Activated naive CD8-positive, alpha-beta T cell treated with anti-CD3 and anti-CD28 coated beads, Interleukin-2, amount 10 ng/mL, durations not matched to agents 7 days and 5 days (primary cell): ENCODE results near the gene ERBB4. TPM values are rescaled to one million over a fixed set of nuclear protein-coding genes. Genes with fewer than 3 reads are reported as not detected.

Source experiments
- ATAC-seq: fragments of 150-1000 bp; cut with Tn5 transposase; one replicate; pipeline ENCODE4 v1.10.0; 2021; ENCODE audit warnings: low read depth, moderate library complexity
- POLR2A ChIA-PET: fragments of 350-600 bp; sonication (Branson Sonifier 250); formaldehyde crosslinking; loops from one replicate; lab custom pipeline; 2021; ENCODE audit warnings: antibody characterized with exemption; lab: Charles Lee
- DNase-seq: peaks from one replicate; pipeline ENCODE4 v3.0.0; 2021
- H3K27ac Mint-ChIP-seq: one replicate; pipeline ENCODE4 v1.8.0; 2022; ENCODE audit warnings: mild to moderate bottlenecking, mixed read lengths
- H3K27me3 Mint-ChIP-seq: one replicate; pipeline ENCODE4 v1.8.0; 2022; ENCODE audit warnings: mild to moderate bottlenecking, moderate library complexity, mixed read lengths
- H3K36me3 Mint-ChIP-seq: one replicate; pipeline ENCODE4 v1.8.0; 2021; ENCODE audit warnings: mild to moderate bottlenecking, mixed read lengths
- H3K4me1 Mint-ChIP-seq: one replicate; pipeline ENCODE4 v1.8.0; 2021; ENCODE audit warnings: mixed read lengths
- H3K4me3 Mint-ChIP-seq: one replicate; pipeline ENCODE4 v1.8.0; 2022; ENCODE audit warnings: mild to moderate bottlenecking, moderate library complexity, mixed read lengths
- H3K9me3 Mint-ChIP-seq: one replicate; pipeline ENCODE4 v1.8.0; 2021; ENCODE audit warnings: mixed read lengths
- total RNA-seq, 2 experiments: library from RNA; stranded (reverse); gene quantifications; one replicate each; pipeline ENCODE4 v1.2.3, GENCODE V29; 2021

ERBB4 gene
- total RNA-seq, 2 experiments from 2014 or later = not detected

- no peaks in the 10 kb centered on the region for H3K9me3 Mint-ChIP-seq
- H3K27ac Mint-ChIP-seq = no peak overlapping the region
- POLR2A ChIA-PET = no interaction called here
- no peaks in the 10 kb centered on the region for H3K4me1 Mint-ChIP-seq
- no peak overlapping the region for H3K4me3 Mint-ChIP-seq
- no peaks in the 10 kb centered on the region for H3K36me3 Mint-ChIP-seq
- DNase-seq = no peak
- H3K27me3 Mint-ChIP-seq = no peaks in the 10 kb centered on the region
- ATAC-seq = no peak
Observed at GRCh38 chr2:212005085-212005671, 533.4 kb downstream of the ERBB4 start.

- Mint-ChIP-seq H3K4me1 (no peaks in the 10 kb centered on the region), H3K9me3 (no peaks in the 10 kb centered on the region), H3K4me3 (no peak overlapping the region), H3K27ac (no peak overlapping the region), H3K36me3 (no peaks in the 10 kb centered on the region), H3K27me3 (no peaks in the 10 kb centered on the region)
- no peak for DNase-seq
- ATAC-seq = no peak
- POLR2A ChIA-PET = no interaction called here
Observed at GRCh38 chr2:212001325-212001724, 537.3 kb downstream of the ERBB4 start.

GRCh38 chr2:211996857-211997256, 541.7 kb downstream of the ERBB4 start:
- no peaks in the 10 kb centered on the region for H3K9me3 Mint-ChIP-seq
- H3K36me3 Mint-ChIP-seq = no peaks in the 10 kb centered on the region
- no peaks in the 10 kb centered on the region for H3K4me1 Mint-ChIP-seq
- H3K4me3 Mint-ChIP-seq = no peak overlapping the region
- H3K27me3 Mint-ChIP-seq = no peaks in the 10 kb centered on the region
- no peak for DNase-seq
- H3K27ac Mint-ChIP-seq = no peak overlapping the region
- no peak for ATAC-seq
- POLR2A ChIA-PET = no interaction called here

GRCh38 chr2:211994806-211995205, 543.8 kb downstream of the ERBB4 start:
- H3K36me3 Mint-ChIP-seq = no peaks in the 10 kb centered on the region
- DNase-seq = no peak

GRCh38 chr2:211990335-211990734, 548.3 kb downstream of the ERBB4 start:
- Mint-ChIP-seq H3K27ac (no peak overlapping the region), H3K27me3 (no peaks in the 10 kb centered on the region), H3K4me1 (no peaks in the 10 kb centered on the region), H3K36me3 (no peaks in the 10 kb centered on the region), H3K4me3 (no peak overlapping the region), H3K9me3 (no peaks in the 10 kb centered on the region)
- ATAC-seq (no peak), DNase-seq (no peak)
- POLR2A ChIA-PET = no interaction called here

More at GRCh38 chr2:211994806-211995205, 543.8 kb downstream of the ERBB4 start:
- Mint-ChIP-seq H3K4me1 (no peaks in the 10 kb centered on the region), H3K4me3 (no peak overlapping the region), H3K9me3 (no peaks in the 10 kb centered on the region), H3K27me3 (no peaks in the 10 kb centered on the region), H3K27ac (no peak overlapping the region)
- POLR2A ChIA-PET = no interaction called here
- no peak for ATAC-seq

- Mint-ChIP-seq H3K27ac (no peak overlapping the region), H3K36me3 (no peaks in the 10 kb centered on the region), H3K4me3 (no peak overlapping the region), H3K9me3 (no peaks in the 10 kb centered on the region), H3K27me3 (no peaks in the 10 kb centered on the region), H3K4me1 (no peaks in the 10 kb centered on the region)
- DNase-seq (no peak), ATAC-seq (no peak)
- POLR2A ChIA-PET = no interaction called here
Observed at GRCh38 chr2:211986313-211986712, 552.3 kb downstream of the ERBB4 start.

- Mint-ChIP-seq H3K4me3 (no peak overlapping the region), H3K27me3 (no peaks in the 10 kb centered on the region), H3K36me3 (no peaks in the 10 kb centered on the region), H3K9me3 (no peaks in the 10 kb centered on the region), H3K27ac (no peak overlapping the region), H3K4me1 (no peaks in the 10 kb centered on the region)
- DNase-seq = no peak
- POLR2A ChIA-PET = no interaction called here
- no peak for ATAC-seq
Observed at GRCh38 chr2:211985393-211985792, 553.2 kb downstream of the ERBB4 start.

- Mint-ChIP-seq H3K27me3 (no peaks in the 10 kb centered on the region), H3K36me3 (no peaks in the 10 kb centered on the region), H3K4me3 (no peak overlapping the region), H3K4me1 (no peaks in the 10 kb centered on the region), H3K9me3 (no peaks in the 10 kb centered on the region), H3K27ac (no peak overlapping the region)
- ATAC-seq = no peak
- no peak for DNase-seq
- POLR2A ChIA-PET = no interaction called here
Observed at GRCh38 chr2:211982162-211982561, 556.4 kb downstream of the ERBB4 start.

GRCh38 chr2:211981451-211981850, 557.2 kb downstream of the ERBB4 start:
- DNase-seq = no peak
- ATAC-seq = no peak
- POLR2A ChIA-PET = no interaction called here
- no peaks in the 10 kb centered on the region for H3K9me3 Mint-ChIP-seq
- no peak overlapping the region for H3K27ac Mint-ChIP-seq
- no peaks in the 10 kb centered on the region for H3K27me3 Mint-ChIP-seq
- H3K36me3 Mint-ChIP-seq = no peaks in the 10 kb centered on the region
- H3K4me3 Mint-ChIP-seq = no peak overlapping the region
- H3K4me1 Mint-ChIP-seq = no peaks in the 10 kb centered on the region

- no peak overlapping the region for H3K27ac Mint-ChIP-seq
- H3K4me1 Mint-ChIP-seq = no peaks in the 10 kb centered on the region
- H3K9me3 Mint-ChIP-seq = no peaks in the 10 kb centered on the region
- DNase-seq (no peak), ATAC-seq (no peak)
- H3K27me3 Mint-ChIP-seq = no peaks in the 10 kb centered on the region
- H3K36me3 Mint-ChIP-seq = no peaks in the 10 kb centered on the region
- no peak overlapping the region for H3K4me3 Mint-ChIP-seq
- POLR2A ChIA-PET = no interaction called here
Observed at GRCh38 chr2:211976076-211976475, 562.5 kb downstream of the ERBB4 start.

GRCh38 chr2:211967234-211967633, 571.4 kb downstream of the ERBB4 start:
- Mint-ChIP-seq H3K9me3 (peaks cover 1% of the 10 kb centered on the region), H3K27me3 (no peaks in the 10 kb centered on the region), H3K27ac (no peak overlapping the region), H3K4me3 (no peak overlapping the region), H3K4me1 (no peaks in the 10 kb centered on the region), H3K36me3 (no peaks in the 10 kb centered on the region)
- ATAC-seq (no peak), DNase-seq (no peak)
- POLR2A ChIA-PET = no interaction called here

GRCh38 chr2:211963969-211964368, 574.6 kb downstream of the ERBB4 start:
- Mint-ChIP-seq H3K9me3 (no peaks in the 10 kb centered on the region), H3K4me1 (no peaks in the 10 kb centered on the region), H3K36me3 (no peaks in the 10 kb centered on the region), H3K27ac (no peak overlapping the region), H3K27me3 (no peaks in the 10 kb centered on the region), H3K4me3 (no peak overlapping the region)
- DNase-seq (no peak), ATAC-seq (no peak)
- POLR2A ChIA-PET = no interaction called here

- no peak overlapping the region for H3K4me3 Mint-ChIP-seq
- H3K36me3 Mint-ChIP-seq = no peaks in the 10 kb centered on the region
- no peak overlapping the region for H3K27ac Mint-ChIP-seq
- ATAC-seq = no peak
- DNase-seq = no peak
- no peaks in the 10 kb centered on the region for H3K4me1 Mint-ChIP-seq
- H3K9me3 Mint-ChIP-seq = no peaks in the 10 kb centered on the region
- POLR2A ChIA-PET = no interaction called here
- H3K27me3 Mint-ChIP-seq = no peaks in the 10 kb centered on the region
Observed at GRCh38 chr2:211957799-211958198, 580.8 kb downstream of the ERBB4 start.

GRCh38 chr2:211955648-211956047, 583.0 kb downstream of the ERBB4 start:
- DNase-seq = no peak
- no peaks in the 10 kb centered on the region for H3K27me3 Mint-ChIP-seq
- H3K4me3 Mint-ChIP-seq = no peak overlapping the region
- no peak for ATAC-seq
- no peaks in the 10 kb centered on the region for H3K9me3 Mint-ChIP-seq
- no peaks in the 10 kb centered on the region for H3K36me3 Mint-ChIP-seq
- POLR2A ChIA-PET = no interaction called here
- H3K27ac Mint-ChIP-seq = no peak overlapping the region
- H3K4me1 Mint-ChIP-seq = no peaks in the 10 kb centered on the region

GRCh38 chr2:211948932-211949331, 589.7 kb downstream of the ERBB4 start:
- H3K27me3 Mint-ChIP-seq = no peaks in the 10 kb centered on the region
- H3K27ac Mint-ChIP-seq = no peak overlapping the region
- no peak overlapping the region for H3K4me3 Mint-ChIP-seq
- no peaks in the 10 kb centered on the region for H3K4me1 Mint-ChIP-seq
- DNase-seq (no peak), ATAC-seq (no peak)
- H3K36me3 Mint-ChIP-seq = no peaks in the 10 kb centered on the region
- POLR2A ChIA-PET = no interaction called here
- no peaks in the 10 kb centered on the region for H3K9me3 Mint-ChIP-seq
